Breast epithelium (tissue), 3 donors: Measurements from ENCODE around the gene KLRB1.
"Not testable (repeated sequence)": the region's sequence is repeated elsewhere in the genome, so short reads cannot be mapped to it uniquely, and the experiment has no call there.

ENCODE experiments used
- CTCF ChIP-seq, 3 donors: fragments of 450-650 bp; IDR thresholded peaks; one replicate each; pipeline ENCODE4 v1.5.1; 2016 to 2017; ENCODE audit warnings: antibody characterized with exemption in 3 of 3, mild to moderate bottlenecking in 3 of 3, moderate library complexity in 3 of 3
- POLR2A ChIP-seq: fragments of 450-650 bp; IDR thresholded peaks from one replicate; pipeline ENCODE4 v1.6.1; 2016; ENCODE audit warnings: antibody characterized with exemption, mild to moderate bottlenecking, moderate library complexity

GRCh38 chr12:9545489-9545888 is 62.2 kb downstream of the KLRB1 start:
- not testable (repeated sequence) for TF ChIP-seq CTCF (IDR thresholded peaks at IDR 0.05); POLR2A
